NCI-H2196 (cell line): ENCODE results near the gene HAPLN3.
A peak's percentile ranks its signal among the peaks of the same experiment; 100 is the strongest.

Experiments
- DNase-seq: peaks from one replicate; lab custom pipeline; 2025; ENCODE audit not compliant: unreplicated experiment; lab: John Stamatoyannopoulos, UW

The HAPLN3 gene

DNA sequence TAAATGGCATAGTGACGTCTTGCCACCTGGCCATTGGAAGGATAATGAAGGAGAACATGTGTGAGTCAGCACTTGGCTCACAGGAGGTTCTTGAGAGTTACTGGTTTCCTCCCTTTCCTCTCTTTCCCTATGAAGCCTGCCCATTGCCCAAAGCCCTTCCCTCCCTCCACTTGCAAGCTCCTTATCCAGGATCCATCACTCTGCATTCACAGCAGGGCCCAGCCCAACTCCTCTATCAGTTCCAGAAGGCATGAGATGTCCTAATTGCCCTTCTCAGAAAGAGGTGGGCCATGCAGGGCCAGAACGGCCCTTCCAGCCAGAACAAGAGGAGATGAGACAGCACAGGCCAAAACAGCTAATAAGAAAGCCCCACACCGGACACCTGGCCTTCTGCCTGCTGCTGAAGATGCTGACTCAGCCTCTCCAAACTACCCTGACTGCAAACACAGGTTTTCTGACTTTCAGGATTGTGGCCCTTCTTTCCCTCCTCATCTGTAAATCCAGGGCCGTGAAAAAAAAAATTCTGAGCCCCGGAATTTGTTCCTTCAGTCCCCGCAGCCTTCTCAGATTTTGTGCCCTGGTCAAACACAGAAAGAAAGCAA lies 29.7 kb downstream of the HAPLN3 start:
- DNase-seq = no peak

DNA sequence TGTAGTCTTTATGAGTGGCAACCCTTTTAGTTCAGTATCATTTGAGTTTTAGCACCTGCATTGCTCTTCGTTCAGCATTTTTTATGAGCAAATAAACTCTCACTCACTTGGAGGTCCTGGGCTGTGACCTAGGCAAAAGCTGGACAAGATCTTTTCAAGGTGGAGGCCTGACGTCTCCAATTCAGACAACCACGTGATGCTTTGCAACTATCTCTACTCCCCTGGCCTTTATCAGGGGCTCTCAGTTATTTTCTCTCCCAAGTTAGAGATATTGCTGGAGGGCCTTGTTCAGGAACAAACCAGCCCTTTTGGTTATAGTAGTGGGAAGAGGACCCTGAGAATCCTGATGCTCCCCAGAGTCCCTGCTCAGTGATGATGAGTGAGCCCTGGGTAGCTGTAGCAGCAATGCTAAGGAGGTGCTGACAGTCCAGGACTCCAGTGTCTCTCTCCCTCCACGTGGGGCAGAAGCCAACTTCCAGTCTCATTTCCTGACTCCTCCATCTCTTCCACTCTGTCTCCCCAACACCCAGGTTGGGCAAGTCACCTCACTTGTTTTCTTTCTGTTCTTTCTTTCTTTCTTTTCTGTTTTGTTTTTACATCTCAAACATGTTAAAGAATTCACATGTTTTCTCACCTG lies 30.4 kb downstream of the HAPLN3 start:
- no peak for DNase-seq

DNA sequence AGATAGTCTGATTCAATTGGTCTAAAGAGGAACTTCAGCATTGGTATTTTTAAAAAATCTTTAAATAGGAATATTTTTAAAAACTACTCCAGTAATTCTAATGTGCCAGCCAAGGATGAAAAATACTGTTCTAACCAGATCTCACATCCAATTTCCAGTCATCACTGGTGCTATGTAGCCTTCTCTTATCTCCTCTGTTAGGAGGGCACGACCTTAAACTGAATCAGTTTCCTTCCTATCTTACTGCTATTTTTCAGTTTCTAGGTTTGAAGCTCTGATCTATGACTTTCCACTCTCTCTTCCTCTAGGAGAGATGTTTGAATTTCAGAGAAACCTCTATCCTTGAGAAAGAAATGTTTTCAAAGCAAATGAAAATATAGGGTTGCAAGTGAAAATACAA lies 31.9 kb downstream of the HAPLN3 start:
- no peak for DNase-seq

DNA sequence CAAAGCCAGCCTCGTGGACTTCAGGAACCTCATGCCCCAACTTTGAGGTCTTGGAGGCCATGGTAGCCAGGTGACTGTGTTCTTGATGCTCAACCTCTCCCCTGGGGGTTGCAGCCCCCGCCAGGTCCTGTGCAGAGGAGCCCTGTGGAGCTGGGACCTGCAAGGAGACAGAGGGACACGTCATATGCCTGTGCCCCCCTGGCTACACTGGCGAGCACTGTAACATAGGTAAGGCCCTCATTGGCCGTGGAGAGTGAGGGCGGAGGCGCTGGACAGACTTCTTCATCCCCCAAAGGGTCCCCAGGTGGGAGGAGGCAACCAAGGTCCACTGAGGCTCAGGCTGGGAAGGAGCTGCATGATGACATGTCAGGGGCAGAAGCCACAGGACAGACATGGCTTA lies 35.1 kb downstream of the HAPLN3 start:
- no peak for DNase-seq

DNA sequence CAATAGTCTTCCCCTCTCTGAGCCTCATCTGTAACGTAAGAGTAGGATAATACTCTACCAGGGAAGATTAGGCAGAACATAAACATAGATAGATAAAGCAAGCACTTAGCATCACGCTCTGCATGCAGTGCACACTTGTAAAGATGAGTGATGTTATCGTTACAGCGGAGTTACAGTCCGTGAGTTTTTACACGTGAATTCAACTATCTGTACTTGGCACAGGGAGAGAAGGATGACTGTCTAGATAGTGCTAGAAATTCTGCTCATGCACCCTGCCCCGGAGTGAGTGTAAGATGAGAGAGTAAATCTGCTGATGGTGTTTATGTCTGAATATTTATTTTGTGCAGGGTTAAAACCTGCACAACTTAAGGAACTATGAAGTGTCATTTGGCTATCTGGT lies 35.8 kb downstream of the HAPLN3 start:
- no peak for DNase-seq

DNA sequence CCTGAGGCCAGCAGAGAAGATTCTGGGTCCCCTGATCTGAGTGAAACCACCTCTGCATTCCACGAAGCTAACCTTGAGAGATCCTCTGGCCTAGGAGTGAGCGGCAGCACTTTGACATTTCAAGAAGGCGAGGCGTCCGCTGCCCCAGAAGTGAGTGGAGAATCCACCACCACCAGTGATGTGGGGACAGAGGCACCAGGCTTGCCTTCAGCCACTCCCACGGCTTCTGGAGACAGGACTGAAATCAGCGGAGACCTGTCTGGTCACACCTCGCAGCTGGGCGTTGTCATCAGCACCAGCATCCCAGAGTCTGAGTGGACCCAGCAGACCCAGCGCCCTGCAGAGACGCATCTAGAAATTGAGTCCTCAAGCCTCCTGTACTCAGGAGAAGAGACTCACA lies 36.4 kb downstream of the HAPLN3 start:
- DNase-seq = peak; percentile 0

- DNase-seq = no peak
These were observed 42.9 kb downstream of the HAPLN3 start for GRCh38 chr15:88852476-88852875.

DNA sequence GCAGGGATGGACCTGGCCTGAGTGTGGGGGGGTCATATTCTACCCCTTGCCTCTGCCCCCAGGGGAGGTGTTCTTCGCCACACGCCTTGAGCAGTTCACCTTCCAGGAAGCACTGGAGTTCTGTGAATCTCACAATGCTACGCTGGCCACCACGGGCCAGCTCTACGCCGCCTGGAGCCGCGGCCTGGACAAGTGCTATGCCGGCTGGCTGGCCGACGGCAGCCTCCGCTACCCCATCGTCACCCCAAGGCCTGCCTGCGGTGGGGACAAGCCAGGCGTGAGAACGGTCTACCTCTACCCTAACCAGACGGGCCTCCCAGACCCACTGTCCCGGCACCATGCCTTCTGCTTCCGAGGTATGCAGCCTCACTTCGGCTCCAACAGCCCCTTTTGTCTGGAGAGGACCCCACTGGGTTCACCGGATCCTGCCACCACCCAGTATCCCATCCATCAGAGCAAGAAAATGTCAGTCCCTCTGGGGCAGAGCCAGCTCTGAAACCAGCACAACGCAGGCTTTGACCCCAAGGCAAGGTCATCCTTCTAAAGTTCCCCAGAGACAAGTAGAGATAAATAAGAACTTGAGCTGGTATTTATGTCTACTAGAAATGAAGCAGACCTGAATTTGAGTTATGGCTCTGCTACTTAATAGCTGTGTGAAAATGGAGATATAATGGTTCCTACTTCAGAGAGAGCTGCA lies 45.8 kb downstream of the HAPLN3 start:
- DNase-seq = no peak

GRCh38 chr15:88848203-88848602 lies 47.1 kb downstream of the HAPLN3 start:
- DNase-seq = no peak

DNA sequence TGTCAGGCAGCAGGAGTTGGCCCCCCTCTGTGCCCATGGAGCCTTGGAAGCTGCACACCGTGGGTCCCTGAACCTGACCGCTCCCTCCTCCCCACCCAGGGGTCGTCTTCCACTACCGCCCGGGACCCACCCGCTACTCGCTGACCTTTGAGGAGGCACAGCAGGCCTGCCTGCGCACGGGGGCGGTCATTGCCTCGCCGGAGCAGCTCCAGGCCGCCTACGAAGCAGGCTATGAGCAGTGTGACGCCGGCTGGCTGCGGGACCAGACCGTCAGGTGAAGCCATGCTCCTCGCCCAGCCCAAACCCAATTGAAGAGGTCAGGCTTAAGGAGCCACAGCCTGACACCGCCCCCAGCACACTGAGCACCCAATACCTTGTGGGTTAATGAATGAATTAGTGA lies 48.2 kb downstream of the HAPLN3 start:
- no peak for DNase-seq

DNA sequence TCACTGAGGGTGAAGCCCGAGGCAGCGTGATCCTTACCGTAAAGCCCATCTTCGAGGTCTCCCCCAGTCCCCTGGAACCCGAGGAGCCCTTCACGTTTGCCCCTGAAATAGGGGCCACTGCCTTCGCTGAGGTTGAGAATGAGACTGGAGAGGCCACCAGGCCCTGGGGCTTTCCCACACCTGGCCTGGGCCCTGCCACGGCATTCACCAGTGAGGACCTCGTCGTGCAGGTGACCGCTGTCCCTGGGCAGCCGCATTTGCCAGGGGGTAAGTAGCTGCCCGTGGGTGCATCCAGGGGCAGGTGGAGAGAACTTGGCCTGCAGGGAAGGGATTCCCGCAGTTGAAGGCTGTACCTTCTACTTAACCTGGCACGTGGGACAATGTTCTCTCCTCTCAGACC lies 49.7 kb downstream of the HAPLN3 start:
- no peak for DNase-seq

- DNase-seq = no peak
These were observed 50.5 kb downstream of the HAPLN3 start for GRCh38 chr15:88844749-88845386.

DNA sequence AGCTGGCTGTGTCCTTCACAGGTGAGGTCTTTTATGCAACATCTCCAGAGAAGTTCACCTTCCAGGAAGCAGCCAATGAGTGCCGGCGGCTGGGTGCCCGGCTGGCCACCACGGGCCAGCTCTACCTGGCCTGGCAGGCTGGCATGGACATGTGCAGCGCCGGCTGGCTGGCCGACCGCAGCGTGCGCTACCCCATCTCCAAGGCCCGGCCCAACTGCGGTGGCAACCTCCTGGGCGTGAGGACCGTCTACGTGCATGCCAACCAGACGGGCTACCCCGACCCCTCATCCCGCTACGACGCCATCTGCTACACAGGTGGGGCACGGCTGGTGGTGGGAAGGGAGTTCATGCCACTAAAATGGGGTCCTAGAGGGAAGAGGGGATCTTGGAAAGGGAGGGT lies 52.0 kb downstream of the HAPLN3 start:
- DNase-seq = no peak

DNA sequence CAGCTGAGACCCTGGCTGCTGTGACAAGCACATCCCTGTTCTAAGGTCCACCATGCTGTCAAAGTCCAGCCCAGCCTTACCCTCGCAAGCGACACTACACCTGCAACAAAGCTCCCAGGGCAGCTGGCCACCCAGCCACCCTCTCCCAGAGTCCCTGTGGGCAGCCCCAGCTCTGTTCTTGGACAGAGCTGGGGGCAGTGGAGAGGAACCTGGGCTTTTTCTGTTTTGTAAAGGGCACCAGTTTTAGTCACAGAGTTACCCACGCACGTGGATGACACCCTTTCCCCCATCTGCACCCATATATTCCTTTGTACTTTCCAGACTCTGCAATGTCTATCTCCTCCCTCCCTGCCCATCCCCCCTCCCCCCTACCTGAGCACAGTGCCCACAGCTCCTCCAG lies 53.2 kb downstream of the HAPLN3 start:
- no peak for DNase-seq

DNA sequence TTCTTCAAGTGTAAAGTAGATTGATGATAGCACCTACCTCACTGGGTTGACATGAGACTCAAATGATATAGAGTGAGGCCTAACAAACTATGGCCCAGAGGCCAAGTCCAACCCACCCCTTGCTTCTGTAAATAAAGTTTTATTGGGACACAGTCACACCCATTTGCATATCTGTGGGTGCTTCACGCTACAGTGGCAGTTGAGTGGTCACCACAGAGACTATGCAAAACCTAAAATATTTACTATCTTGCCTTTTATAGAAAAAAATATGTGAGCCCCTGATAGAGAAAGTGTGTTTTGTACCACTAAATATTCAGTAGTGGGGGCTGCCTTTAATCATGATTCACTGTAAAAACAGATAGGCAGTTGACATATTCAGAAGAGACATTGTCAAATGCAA lies 54.1 kb downstream of the HAPLN3 start:
- DNase-seq = no peak

DNA sequence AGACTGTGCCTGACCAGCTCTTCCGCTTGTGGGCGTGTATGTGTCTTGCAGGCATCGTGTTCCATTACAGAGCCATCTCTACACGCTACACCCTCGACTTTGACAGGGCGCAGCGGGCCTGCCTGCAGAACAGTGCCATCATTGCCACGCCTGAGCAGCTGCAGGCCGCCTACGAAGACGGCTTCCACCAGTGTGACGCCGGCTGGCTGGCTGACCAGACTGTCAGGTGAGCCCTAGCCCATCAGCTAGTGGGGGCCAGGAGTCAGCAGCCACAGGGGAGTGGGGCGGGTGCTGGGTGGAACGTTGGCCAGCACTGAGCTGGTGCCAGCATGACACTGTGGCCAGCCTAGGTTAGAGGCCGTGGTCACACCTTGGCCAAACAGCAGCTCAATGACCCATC lies 55.4 kb downstream of the HAPLN3 start:
- DNase-seq = no peak

DNA sequence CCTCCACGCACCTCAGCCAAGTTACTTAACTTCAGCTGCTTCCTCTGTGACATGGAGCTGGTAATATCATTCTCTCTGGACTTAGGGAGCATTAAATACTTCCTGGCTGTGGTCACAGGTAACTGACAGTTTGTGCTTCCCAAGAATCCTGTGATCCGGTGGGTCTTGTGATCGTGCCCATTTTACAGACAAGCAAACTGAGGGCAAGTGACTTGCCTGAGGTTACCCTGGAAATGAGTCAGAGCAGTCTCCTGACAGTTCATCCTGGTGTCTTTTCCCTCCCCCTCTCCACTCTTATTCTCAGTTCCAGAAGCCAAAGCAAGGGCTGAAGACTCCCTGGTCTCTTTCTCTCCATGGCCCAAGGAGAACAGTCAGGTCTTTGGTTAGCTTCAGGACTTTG lies 56.2 kb downstream of the HAPLN3 start:
- no peak for DNase-seq

DNA sequence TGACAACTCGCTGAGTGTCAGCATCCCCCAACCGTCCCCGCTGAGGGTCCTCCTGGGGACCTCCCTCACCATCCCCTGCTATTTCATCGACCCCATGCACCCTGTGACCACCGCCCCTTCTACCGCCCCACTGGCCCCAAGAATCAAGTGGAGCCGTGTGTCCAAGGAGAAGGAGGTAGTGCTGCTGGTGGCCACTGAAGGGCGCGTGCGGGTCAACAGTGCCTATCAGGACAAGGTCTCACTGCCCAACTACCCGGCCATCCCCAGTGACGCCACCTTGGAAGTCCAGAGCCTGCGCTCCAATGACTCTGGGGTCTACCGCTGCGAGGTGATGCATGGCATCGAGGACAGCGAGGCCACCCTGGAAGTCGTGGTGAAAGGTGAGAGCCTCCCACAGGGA lies 56.7 kb downstream of the HAPLN3 start:
- no peak for DNase-seq

DNA sequence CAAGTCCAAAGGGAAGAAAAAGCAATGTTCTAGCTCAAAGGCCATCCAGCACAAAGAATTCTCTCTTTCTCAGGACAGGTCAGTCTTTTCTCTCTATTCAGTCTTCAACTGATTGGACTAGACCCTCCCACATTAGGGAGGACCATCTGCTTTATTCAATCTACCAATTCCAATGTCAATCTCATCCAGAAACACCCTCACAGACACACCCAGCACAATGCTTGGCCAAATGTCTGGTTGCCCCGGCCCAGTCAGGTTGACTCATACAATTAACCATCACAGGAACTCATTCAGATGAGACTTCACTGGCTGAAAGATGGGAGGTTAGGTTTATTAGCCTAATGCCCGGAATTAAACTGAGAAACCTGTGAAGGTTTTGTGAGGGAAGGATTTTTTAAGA lies 59.7 kb downstream of the HAPLN3 start:
- no peak for DNase-seq

DNA sequence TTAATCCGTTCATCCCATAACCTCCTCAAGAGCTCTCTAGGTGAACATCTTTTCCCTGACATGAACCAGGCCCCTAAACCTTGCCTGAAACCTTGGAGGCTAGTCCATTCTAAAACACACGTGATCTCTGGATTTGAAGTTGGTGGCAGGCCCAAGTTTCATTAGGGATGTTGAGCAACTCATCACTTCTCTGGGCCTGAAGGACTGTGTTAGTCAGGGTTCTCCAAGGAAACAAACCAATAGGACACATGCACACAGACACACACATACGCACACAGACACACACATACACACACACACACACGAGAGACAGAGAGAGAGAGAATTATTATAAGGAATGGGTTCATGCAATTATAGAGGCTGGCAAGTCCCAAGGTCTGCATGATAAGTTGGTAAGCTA lies 60.2 kb downstream of the HAPLN3 start:
- no peak for DNase-seq

DNA sequence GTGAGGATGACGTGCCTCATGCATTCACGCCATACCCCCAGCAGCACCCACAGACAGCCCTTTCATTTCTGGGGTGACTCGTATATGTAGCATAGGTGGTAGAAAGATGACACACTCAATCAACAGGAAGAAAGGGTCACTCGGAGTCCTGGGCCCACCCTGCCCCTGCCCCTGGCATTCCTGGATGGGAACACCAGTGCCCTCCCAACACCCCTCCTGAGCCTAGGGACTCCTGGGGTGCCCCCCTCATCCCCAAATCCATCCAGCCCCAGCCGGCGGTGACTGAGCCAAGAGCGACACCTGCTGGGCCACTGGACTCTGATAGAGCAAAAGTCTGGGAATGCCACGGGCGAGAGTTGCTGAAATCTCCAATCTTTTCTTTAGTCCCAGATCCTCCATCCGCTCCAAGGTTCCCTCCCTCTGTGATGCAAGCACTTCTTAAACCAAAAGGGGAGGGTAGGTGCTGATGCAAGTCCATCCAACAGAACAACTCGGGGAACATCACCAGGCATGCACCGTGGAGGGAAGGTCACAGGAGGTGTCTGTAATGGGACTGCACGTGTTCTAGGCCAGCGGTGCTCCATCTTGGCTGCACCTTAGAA lies 61.0 kb downstream of the HAPLN3 start:
- DNase-seq = peak; percentile 0

DNA sequence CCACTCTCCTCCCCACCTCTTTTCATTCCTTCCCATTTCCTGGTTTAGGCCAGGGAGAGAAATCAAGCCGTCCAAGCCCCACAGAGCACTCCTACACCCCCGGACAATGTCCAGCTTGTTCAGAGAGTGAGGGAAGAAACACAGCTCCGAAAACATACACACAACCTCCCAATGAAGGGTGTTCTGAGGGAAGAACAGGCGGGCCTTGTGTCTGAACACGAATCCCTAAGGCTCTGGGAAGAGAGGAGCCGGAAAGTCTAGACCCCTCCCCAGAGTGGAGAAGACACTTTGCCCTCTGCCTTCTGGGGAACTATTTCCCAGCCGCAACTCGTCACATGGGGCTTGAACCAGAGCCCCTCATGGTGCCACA lies 61.6 kb downstream of the HAPLN3 start:
- DNase-seq = no peak
